B cell (primary cell): ENCODE data around the gene NELL2. TPM values are rescaled to one million over a fixed set of nuclear protein-coding genes. Genes with fewer than 3 reads are reported as not detected.

ENCODE experiments used
- ATAC-seq: fragments of 200-7000 bp; cut with Tn5 transposase; one replicate; pipeline ENCODE4 v1.10.0; 2021; ENCODE audit warnings: low read depth, mild to moderate bottlenecking, moderate number of reproducible peaks, moderate library complexity
- CTCF ChIA-PET: fragments of 350-600 bp; sonication (Branson Sonifier 250); formaldehyde crosslinking; loops from one replicate; lab custom pipeline; 2021; ENCODE audit warnings: antibody characterized with exemption, inconsistent platforms; lab: Charles Lee
- POLR2A ChIA-PET: fragments of 350-600 bp; sonication (Branson Sonifier 250); formaldehyde crosslinking; loops from one replicate; lab custom pipeline; 2021; ENCODE audit warnings: antibody characterized with exemption; lab: Charles Lee
- DNase-seq: peaks from one replicate; pipeline ENCODE4 v3.0.0; 2013
- H2AFZ ChIP-seq: 2 replicates; pipeline ENCODE4 v1.6.1; 2012; ENCODE audit warnings: mild to moderate bottlenecking, low read depth, low read length; ENCODE audit not compliant: insufficient read depth, poor library complexity, severe bottlenecking
- H3K27ac ChIP-seq, 2 donors: 1 replicate in 1 of 2; 2 replicates in 1 of 2; pipeline ENCODE4 v1.5.1; 2012 to 2013; ENCODE audit warnings: low read length in 2 of 2, mild to moderate bottlenecking in 2 of 2, moderate library complexity in 1 of 2
- H3K27me3 ChIP-seq, 4 experiments: fragments of 200-600 bp in 1 of 4; sonication (generic) in 1 of 4; replicated peaks in 1 of 4; 1 replicate in 2 of 4; 2 replicates in 2 of 4; pipeline versions ENCODE4 v1.6.1 to v1.7.0; 2013 to 2016; ENCODE audit warnings: low read length in 3 of 4, mild to moderate bottlenecking in 2 of 4, mixed read lengths in 1 of 4, moderate library complexity in 1 of 4; ENCODE audit not compliant: insufficient read depth in 4 of 4, control insufficient read depth in 3 of 4; ENCODE audit errors: control extremely low read depth in 1 of 4
- H3K36me3 ChIP-seq, 2 experiments: replicated peaks in 1 of 2; 1 replicate in 1 of 2; 2 replicates in 1 of 2; pipeline versions ENCODE4 v1.6.1 to v1.7.1; 2013; ENCODE audit warnings: low read length in 1 of 2; ENCODE audit not compliant: insufficient read depth in 2 of 2, control insufficient read depth in 1 of 2; ENCODE audit errors: control extremely low read depth in 1 of 2, extremely low read depth in 1 of 2
- H3K4me1 ChIP-seq, 2 donors: fragments of 200-600 bp in 1 of 2; sonication (generic) in 1 of 2; 1 replicate in 1 of 2; 2 replicates in 1 of 2; pipeline versions ENCODE4 v1.5.1 to v1.6.1; 2013 to 2017; ENCODE audit warnings: low read length in 2 of 2; ENCODE audit not compliant: control insufficient read depth in 2 of 2, insufficient read depth in 2 of 2
- H3K4me2 ChIP-seq: replicated peaks from 2 replicates; pipeline ENCODE3; 2012; ENCODE audit warnings: mild to moderate bottlenecking, low read depth, low read length; ENCODE audit not compliant: poor library complexity, severe bottlenecking
- H3K4me3 ChIP-seq, 5 experiments: fragments of 200-600 bp in 1 of 5; sonication (generic) in 1 of 5; 1 replicate in 3 of 5; 2 replicates in 2 of 5; pipeline versions ENCODE4 v1.5.1 to v1.7.0; 2011 to 2016; ENCODE audit warnings: low read length in 4 of 5, mild to moderate bottlenecking in 4 of 5, low read depth in 2 of 5, control low read depth in 1 of 5, moderate library complexity in 1 of 5; ENCODE audit not compliant: insufficient read depth in 1 of 5; ENCODE audit errors: control extremely low read depth in 1 of 5, extremely low read depth in 1 of 5
- H3K79me2 ChIP-seq: fragments of 200-600 bp; sonication (generic); one replicate; pipeline ENCODE4 v1.6.0; 2016; ENCODE audit warnings: low read length; ENCODE audit not compliant: control insufficient read depth, insufficient read depth
- H3K9ac ChIP-seq: fragments of 200-600 bp; sonication (generic); 2 replicates; pipeline ENCODE4 v1.6.1; 2017; ENCODE audit warnings: mild to moderate bottlenecking, low read length, moderate library complexity
- H3K9me3 ChIP-seq, 3 donors: one replicate each; pipeline versions ENCODE4 v1.6.1 to v1.7.1; 2013; ENCODE audit warnings: low read length in 2 of 3; ENCODE audit not compliant: control insufficient read depth in 2 of 3, insufficient read depth in 1 of 3; ENCODE audit errors: control extremely low read depth in 1 of 3
- H4K20me1 ChIP-seq: 2 replicates; pipeline ENCODE4 v1.6.0; 2012; ENCODE audit warnings: mild to moderate bottlenecking, low read length; ENCODE audit not compliant: insufficient read depth, control insufficient read depth, poor library complexity, severe bottlenecking
- H3K27ac Mint-ChIP-seq: one replicate; pipeline ENCODE4 v1.8.0; 2021; ENCODE audit warnings: mixed read lengths
- H3K27me3 Mint-ChIP-seq: one replicate; pipeline ENCODE4 v1.8.0; 2021; ENCODE audit warnings: mixed read lengths
- H3K4me1 Mint-ChIP-seq: one replicate; pipeline ENCODE4 v1.8.0; 2021; ENCODE audit warnings: mixed read lengths
- H3K4me3 Mint-ChIP-seq: one replicate; pipeline ENCODE4 v1.8.0; 2021; ENCODE audit warnings: mixed read lengths
- H3K9me3 Mint-ChIP-seq: one replicate; pipeline ENCODE4 v1.8.0; 2022; ENCODE audit warnings: mixed read lengths; ENCODE audit not compliant: insufficient read depth
- EZH2 ChIP-seq: IDR thresholded peaks from 2 replicates; pipeline ENCODE4 v1.6.1; 2012; ENCODE audit warnings: borderline replicate concordance, low read depth, mild to moderate bottlenecking, moderate library complexity, low read length; ENCODE audit not compliant: insufficient read depth, poor library complexity, severe bottlenecking
- WGBS: methylation state at CpG from one replicate; pipeline ENCODE4 v1.1.5; 2013; ENCODE audit warnings: missing lambda C conversion rate; ENCODE audit not compliant: insufficient coverage; 5-methylcytosine and 5-hydroxymethylcytosine counted together
- intact Hi-C: fragments of 100-400 bp; cut with micrococcal nuclease; formaldehyde crosslinking; loops from one replicate; pipeline ENCODE4 v1.10.0; 2022
- polyA plus RNA-seq: library from polyadenylated mRNA; depleted of rRNA; stranded (reverse); fragments of >200 nt; gene quantifications from 2 replicates; pipeline ENCODE4 v1.2.3, GENCODE V29; 2012
- total RNA-seq, 2 donors: library from RNA; stranded (reverse); fragments of 120-200 nt in 1 of 2; gene quantifications; 1 replicate in 1 of 2; 2 replicates in 1 of 2; pipeline versions ENCODE4 v1.2.3 to v1.2.4, GENCODE V29; 2013 to 2022
- TF ChIP-seq, protein P1 (sequence below): fragments of 200-600 bp; IDR thresholded peaks from one replicate; pipeline ENCODE4 v1.8.0; 2022; ENCODE audit warnings: antibody characterized with exemption, mild to moderate bottlenecking

NELL2 gene
- total and polyA plus RNA-seq, 2 donors (not counting 1 experiment from before 2014, with no cell fraction given): 0.22 TPM; not detected in 1

DNA sequence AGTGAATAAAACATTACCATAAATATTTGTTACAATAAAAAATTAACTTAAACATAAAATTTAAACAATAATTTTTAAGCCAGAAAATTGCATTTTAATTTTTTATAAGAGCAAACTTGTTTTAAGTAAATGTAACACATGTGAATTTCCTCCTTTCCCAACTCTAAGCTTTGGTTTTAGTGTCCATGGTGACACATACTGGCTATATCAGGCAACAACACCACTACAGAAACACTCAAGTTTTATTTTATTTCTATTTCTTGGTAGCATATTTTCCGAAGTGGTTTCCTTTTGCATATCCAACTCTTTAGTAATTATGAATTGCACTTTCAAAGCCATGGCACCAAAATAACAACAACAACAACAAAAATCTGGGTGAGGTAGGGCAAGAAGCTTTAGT is 2.2 kb downstream of the NELL2 start:
- H3K27me3 Mint-ChIP-seq: peaks cover 58% of the 10 kb centered on the region
- no CpG with 5 or more reads among the region's 1 CpG for WGBS
- ATAC-seq (no peak), DNase-seq (no peak)
- Histone ChIP-seq H3K9me3 (peaks cover 0 to 11% (median 0%) of the 10 kb centered on the region in 3 donors), H3K27ac (no peak overlapping the region), H2AFZ (no peak overlapping the region), H3K79me2 (no peaks in the 10 kb centered on the region), H3K36me3 (no peaks in the 10 kb centered on the region), H3K9ac (no peak overlapping the region), H3K4me1 (peaks cover 18 to 19% of the 10 kb centered on the region in 2 donors), H3K27me3 (peaks cover 0 to 35% (median 32%) of the 10 kb centered on the region in 4 experiments), H3K4me3 (no peak overlapping the region), H3K4me2 (no peak overlapping the region), H4K20me1 (no peaks in the 10 kb centered on the region)
- no peak overlapping the region for H3K27ac Mint-ChIP-seq
- CTCF ChIA-PET: interaction anchor here (0.6 to 2.9 kb wide), 5 partner anchors 60 to 1431 kb away, joined by 3 to 11 read pairs (median 3); no protein-coding TSS in a partner anchor
- H3K4me1 Mint-ChIP-seq: peaks cover 17% of the 10 kb centered on the region
- H3K4me3 Mint-ChIP-seq: no peak overlapping the region
- peaks cover 1% of the 10 kb centered on the region for H3K9me3 Mint-ChIP-seq
- POLR2A ChIA-PET: no interaction called here
- no peak for TF ChIP-seq EZH2
- TF ChIP-seq, protein P1, sequence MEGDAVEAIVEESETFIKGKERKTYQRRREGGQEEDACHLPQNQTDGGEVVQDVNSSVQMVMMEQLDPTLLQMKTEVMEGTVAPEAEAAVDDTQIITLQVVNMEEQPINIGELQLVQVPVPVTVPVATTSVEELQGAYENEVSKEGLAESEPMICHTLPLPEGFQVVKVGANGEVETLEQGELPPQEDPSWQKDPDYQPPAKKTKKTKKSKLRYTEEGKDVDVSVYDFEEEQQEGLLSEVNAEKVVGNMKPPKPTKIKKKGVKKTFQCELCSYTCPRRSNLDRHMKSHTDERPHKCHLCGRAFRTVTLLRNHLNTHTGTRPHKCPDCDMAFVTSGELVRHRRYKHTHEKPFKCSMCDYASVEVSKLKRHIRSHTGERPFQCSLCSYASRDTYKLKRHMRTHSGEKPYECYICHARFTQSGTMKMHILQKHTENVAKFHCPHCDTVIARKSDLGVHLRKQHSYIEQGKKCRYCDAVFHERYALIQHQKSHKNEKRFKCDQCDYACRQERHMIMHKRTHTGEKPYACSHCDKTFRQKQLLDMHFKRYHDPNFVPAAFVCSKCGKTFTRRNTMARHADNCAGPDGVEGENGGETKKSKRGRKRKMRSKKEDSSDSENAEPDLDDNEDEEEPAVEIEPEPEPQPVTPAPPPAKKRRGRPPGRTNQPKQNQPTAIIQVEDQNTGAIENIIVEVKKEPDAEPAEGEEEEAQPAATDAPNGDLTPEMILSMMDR: peak; percentile 9
- intact Hi-C loops: loop anchor here (2.0 kb wide), 1 partner anchor 97 kb away; no protein-coding TSS in a partner anchor

DNA sequence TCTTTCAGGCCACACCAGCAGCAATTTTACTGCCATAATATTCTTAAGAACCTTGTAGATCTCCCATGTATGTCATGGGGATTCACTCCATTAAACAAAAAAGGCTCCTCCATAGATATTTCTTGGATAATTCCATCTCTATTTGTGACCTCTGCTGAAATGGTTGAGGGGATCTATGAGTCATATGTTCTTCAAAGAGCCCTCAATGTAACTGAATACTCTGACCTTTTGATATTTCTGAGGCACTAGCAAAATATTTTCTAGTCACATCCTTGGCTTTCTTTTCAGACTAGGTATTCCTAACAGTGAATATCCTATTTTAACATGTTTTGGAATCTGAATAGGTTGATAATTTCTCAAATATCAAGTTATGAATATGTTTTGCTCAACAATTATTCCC is 6.6 kb downstream of the NELL2 start:
- no peak overlapping the region for H3K9ac ChIP-seq
- ChIA-PET POLR2A (no interaction called here), CTCF (interaction anchor here (1.1 kb wide), 1 partner anchor 37 kb away, joined by 3 read pairs; no protein-coding TSS in a partner anchor)
- H2AFZ ChIP-seq: no peak overlapping the region
- no peaks in the 10 kb centered on the region for H4K20me1 ChIP-seq
- H3K4me1 ChIP-seq: no peaks in the 10 kb centered on the region
- Mint-ChIP-seq H3K27ac (no peak overlapping the region), H3K9me3 (no peaks in the 10 kb centered on the region), H3K27me3 (peaks cover 32% of the 10 kb centered on the region), H3K4me3 (no peak overlapping the region), H3K4me1 (no peaks in the 10 kb centered on the region)
- H3K4me2 ChIP-seq: no peak overlapping the region
- ATAC-seq: no peak
- no peak overlapping the region for H3K27ac ChIP-seq
- TF ChIP-seq, protein P1: no peak
- TF ChIP-seq EZH2: no peak
- H3K27me3 ChIP-seq: peaks cover 0 to 25% (median 8%) of the 10 kb centered on the region in 4 experiments
- no peak overlapping the region for H3K4me3 ChIP-seq
- intact Hi-C loops: no loop called here
- no peaks in the 10 kb centered on the region for H3K9me3 ChIP-seq
- no peak for DNase-seq
- H3K36me3 ChIP-seq: no peaks in the 10 kb centered on the region
- no peaks in the 10 kb centered on the region for H3K79me2 ChIP-seq
